KMS-11 (cell line): ENCODE data around the gene ZNF236.

Source experiments
- H2AFZ ChIP-seq: fragments of 200-600 bp; sonication (generic); 2 replicates; pipeline ENCODE4 v1.6.1; 2016; ENCODE audit warnings: antibody characterized with exemption, mixed run types, low read depth
- H3K27ac ChIP-seq: fragments of 200-600 bp; sonication (generic); 2 replicates; pipeline ENCODE4 v1.6.1; 2016; ENCODE audit warnings: mild to moderate bottlenecking, mixed run types
- H3K27me3 ChIP-seq: fragments of 200-600 bp; sonication (generic); 2 replicates; pipeline ENCODE4 v1.6.1; 2017; ENCODE audit warnings: mild to moderate bottlenecking, low read depth, mixed run types, moderate library complexity; ENCODE audit not compliant: insufficient read depth
- H3K36me3 ChIP-seq: fragments of 200-600 bp; sonication (generic); 2 replicates; pipeline ENCODE4 v1.6.1; 2017; ENCODE audit warnings: mild to moderate bottlenecking, mixed run types; ENCODE audit not compliant: insufficient read depth
- H3K4me1 ChIP-seq: fragments of 200-600 bp; sonication (generic); 2 replicates; pipeline ENCODE4 v1.6.1; 2016; ENCODE audit warnings: mild to moderate bottlenecking, low read depth, mixed run types; ENCODE audit not compliant: poor library complexity, severe bottlenecking
- H3K4me2 ChIP-seq: fragments of 200-600 bp; sonication (generic); 2 replicates; pipeline ENCODE4 v1.7.0; 2016; ENCODE audit warnings: mild to moderate bottlenecking, mixed run types
- H3K4me3 ChIP-seq: fragments of 200-600 bp; sonication (generic); IDR thresholded peaks from 2 replicates; pipeline ENCODE4 v1.6.1; 2017; ENCODE audit warnings: low read depth, low read length, mixed read lengths; ENCODE audit not compliant: insufficient read depth
- H3K79me2 ChIP-seq: fragments of 200-600 bp; sonication (generic); 2 replicates; pipeline ENCODE4 v1.6.1; 2016; ENCODE audit warnings: low read depth, mixed run types; ENCODE audit not compliant: insufficient read depth
- H3K9ac ChIP-seq: fragments of 200-600 bp; sonication (generic); 2 replicates; pipeline ENCODE4 v1.6.1; 2016; ENCODE audit warnings: mild to moderate bottlenecking, mixed run types
- H4K20me1 ChIP-seq: fragments of 200-600 bp; sonication (generic); 2 replicates; pipeline ENCODE4 v1.6.1; 2016; ENCODE audit warnings: mild to moderate bottlenecking, mixed run types; ENCODE audit not compliant: insufficient read depth
- TF ChIP-seq, protein P1 (sequence below): fragments of 200-600 bp; sonication (generic); conservative IDR thresholded peaks from 2 replicates; pipeline ENCODE4 v1.6.1; 2017; ENCODE audit warnings: low read depth, mild to moderate bottlenecking, antibody characterized with exemption, low read length, moderate library complexity, mixed read lengths

ZNF236 gene

DNA sequence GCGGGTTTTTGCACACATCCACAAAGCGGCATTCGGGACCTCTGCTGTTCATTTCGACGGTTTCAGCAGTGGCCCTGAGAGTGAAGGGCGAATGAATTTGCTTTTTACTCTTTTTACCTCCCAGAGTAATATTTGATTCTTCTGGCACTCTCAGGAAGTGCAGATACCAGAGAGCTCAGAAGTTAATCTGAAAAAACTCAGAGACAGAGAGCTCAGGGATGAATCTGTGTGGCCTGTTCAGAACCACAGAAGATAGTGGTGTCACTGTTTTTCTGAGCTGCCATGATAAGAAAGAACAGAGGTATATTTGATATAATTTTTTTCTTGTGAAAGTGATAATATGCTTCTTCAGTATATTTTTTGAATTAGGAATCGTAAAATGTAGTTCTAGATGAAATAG lies 181.0 kb downstream of the ZNF236 start:
- Histone ChIP-seq H3K27me3 (no peaks in the 10 kb centered on the region), H4K20me1 (no peaks in the 10 kb centered on the region), H2AFZ (no peak overlapping the region), H3K27ac (no peak overlapping the region), H3K4me1 (peaks cover 3% of the 10 kb centered on the region), H3K4me3 (no peak overlapping the region), H3K4me2 (no peak overlapping the region), H3K9ac (no peak overlapping the region), H3K79me2 (no peaks in the 10 kb centered on the region), H3K36me3 (no peaks in the 10 kb centered on the region)
- TF ChIP-seq, protein P1, sequence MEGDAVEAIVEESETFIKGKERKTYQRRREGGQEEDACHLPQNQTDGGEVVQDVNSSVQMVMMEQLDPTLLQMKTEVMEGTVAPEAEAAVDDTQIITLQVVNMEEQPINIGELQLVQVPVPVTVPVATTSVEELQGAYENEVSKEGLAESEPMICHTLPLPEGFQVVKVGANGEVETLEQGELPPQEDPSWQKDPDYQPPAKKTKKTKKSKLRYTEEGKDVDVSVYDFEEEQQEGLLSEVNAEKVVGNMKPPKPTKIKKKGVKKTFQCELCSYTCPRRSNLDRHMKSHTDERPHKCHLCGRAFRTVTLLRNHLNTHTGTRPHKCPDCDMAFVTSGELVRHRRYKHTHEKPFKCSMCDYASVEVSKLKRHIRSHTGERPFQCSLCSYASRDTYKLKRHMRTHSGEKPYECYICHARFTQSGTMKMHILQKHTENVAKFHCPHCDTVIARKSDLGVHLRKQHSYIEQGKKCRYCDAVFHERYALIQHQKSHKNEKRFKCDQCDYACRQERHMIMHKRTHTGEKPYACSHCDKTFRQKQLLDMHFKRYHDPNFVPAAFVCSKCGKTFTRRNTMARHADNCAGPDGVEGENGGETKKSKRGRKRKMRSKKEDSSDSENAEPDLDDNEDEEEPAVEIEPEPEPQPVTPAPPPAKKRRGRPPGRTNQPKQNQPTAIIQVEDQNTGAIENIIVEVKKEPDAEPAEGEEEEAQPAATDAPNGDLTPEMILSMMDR: no peak

DNA sequence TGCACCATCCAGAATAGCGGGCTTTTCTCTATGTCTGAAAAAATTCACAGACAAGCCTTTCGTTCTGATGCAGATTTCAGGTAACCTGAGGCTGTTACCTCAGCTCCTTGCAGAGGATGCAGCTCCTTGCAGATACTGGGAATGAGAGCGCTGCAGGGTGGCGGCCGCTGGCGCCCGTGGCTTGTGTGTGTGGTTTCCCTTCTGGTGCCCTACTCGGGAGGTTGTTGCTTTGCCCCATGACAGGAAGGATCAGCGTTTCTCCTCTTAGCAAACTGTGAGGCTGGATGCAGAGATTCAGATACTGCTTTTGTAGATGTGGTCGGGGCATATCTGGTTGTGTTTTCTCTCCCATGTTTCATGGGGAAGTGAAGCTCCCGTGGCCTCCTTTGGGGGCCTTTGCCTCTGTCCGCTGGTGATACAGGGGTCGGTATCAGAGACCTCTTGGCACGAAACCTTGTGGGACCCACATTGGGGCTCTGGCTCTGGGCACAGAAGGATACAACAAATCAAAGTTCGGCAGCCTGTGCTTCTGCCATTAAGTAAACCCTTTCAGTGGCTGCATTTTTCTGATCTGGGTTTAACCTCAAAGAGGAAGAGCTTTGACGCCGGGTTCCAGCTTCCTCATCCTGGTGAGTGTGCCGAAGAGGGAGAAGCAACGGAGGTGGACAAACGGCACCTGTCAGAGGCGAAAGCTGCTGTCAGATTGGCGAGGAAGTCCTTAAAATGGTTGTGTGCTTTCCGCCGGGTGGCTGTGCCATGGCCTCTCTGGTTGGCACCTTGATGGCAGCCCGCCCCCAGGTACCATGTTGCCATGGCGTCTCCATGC lies 182.4 kb downstream of the ZNF236 start:
- no peak overlapping the region for H3K9ac ChIP-seq
- TF ChIP-seq, protein P1: no peak
- no peaks in the 10 kb centered on the region for H3K36me3 ChIP-seq
- no peaks in the 10 kb centered on the region for H4K20me1 ChIP-seq
- H3K27me3 ChIP-seq: no peaks in the 10 kb centered on the region
- H3K4me3 ChIP-seq: no peak overlapping the region
- H3K79me2 ChIP-seq: no peaks in the 10 kb centered on the region
- H2AFZ ChIP-seq: no peak overlapping the region
- no peak overlapping the region for H3K4me2 ChIP-seq
- no peak overlapping the region for H3K27ac ChIP-seq
- peaks cover 3% of the 10 kb centered on the region for H3K4me1 ChIP-seq

DNA sequence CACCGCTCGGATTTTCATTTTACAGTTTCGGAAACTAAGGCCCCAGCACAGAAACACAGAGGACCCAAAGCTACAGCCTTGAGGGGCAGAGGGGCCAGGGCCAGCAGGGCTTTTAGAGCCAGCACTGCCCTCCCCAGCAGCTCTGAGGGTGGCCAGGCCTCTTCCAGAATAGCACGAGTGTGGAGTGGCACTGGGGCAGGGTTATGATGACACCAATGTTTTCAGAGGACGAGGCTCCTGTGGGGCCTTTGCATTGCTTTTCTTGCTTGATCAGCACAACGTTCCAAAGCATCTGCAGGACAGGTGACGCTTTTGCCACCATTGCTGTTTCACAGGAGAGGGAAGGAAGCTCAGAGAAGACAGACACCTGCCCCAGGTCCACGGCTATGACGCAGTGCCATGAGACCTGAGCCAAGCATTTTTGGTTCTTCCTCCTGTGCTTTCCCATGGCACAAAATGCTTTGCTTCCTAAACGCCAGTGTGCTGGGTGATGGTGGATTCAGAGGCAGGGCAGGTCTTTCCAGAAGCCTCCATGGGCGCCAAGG lies 183.4 kb downstream of the ZNF236 start:
- peaks cover under 1% of the 10 kb centered on the region for H3K4me1 ChIP-seq
- no peaks in the 10 kb centered on the region for H4K20me1 ChIP-seq
- no peaks in the 10 kb centered on the region for H3K79me2 ChIP-seq
- no peak overlapping the region for H2AFZ ChIP-seq
- TF ChIP-seq, protein P1: no peak
- no peaks in the 10 kb centered on the region for H3K36me3 ChIP-seq
- H3K27me3 ChIP-seq: no peaks in the 10 kb centered on the region
- H3K4me3 ChIP-seq: no peak overlapping the region
- H3K27ac ChIP-seq: no peak overlapping the region
- no peak overlapping the region for H3K4me2 ChIP-seq
- no peak overlapping the region for H3K9ac ChIP-seq

DNA sequence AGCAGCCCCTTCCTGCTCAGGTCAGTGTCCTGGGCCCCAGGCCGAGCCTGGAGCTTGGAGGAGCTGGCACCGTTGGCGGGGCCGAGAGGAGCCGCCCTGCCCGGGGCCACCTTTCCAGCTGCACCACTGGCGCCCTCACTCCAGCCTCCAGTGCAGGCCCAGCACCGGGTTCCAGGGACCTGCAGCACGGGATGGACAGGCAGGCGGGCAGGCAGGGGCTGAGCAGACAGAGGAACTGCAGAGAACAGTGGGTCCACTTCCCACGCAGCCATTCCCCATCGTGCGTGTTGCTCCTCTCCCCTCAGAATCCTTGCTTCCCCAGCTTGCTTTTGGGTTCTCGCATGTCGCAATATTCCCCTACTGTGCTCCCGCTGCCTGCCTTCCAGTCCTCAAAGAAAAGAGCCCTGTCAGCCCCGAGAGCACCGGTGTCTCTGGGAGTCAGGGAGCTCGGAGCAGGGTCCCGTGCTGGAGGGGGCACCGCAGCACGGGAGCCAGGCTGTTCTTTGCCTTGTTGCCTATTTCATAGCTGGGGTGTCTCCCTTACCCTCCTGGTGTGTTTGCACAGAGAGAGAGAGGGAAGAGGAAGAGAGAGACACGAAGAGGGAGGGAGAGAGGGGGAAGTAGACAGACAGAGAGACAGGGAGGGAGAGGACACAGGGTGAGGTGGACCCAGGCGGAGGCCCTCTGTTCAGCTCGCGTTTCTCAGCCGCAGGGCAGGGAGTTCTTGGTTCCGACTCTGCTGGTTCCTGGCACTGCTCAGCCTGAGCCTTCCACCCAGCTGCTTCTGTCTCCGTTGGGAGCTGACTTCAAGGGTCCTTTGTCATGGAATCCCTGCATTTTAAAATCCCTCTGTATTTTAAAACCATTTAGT lies 184.2 kb downstream of the ZNF236 start:
- Histone ChIP-seq H4K20me1 (no peaks in the 10 kb centered on the region), H3K27ac (no peak overlapping the region), H3K79me2 (no peaks in the 10 kb centered on the region), H3K4me2 (no peak overlapping the region), H3K36me3 (no peaks in the 10 kb centered on the region), H3K4me3 (no peak overlapping the region), H2AFZ (no peak overlapping the region), H3K4me1 (no peaks in the 10 kb centered on the region), H3K9ac (no peak overlapping the region), H3K27me3 (no peaks in the 10 kb centered on the region)
- TF ChIP-seq, protein P1: no peak
